Activated naive CD8-positive, alpha-beta T cell treated with anti-CD3 and anti-CD28 coated beads, Interleukin-2, amount 50 U/mL, for 24 hours (primary cell): ENCODE results near the gene TAPBP.
"Not testable (repeated sequence)": the region's sequence is repeated elsewhere in the genome, so short reads cannot be mapped to it uniquely, and the experiment has no call there.

ENCODE experiments used
- ATAC-seq: fragments of 150-1000 bp; cut with Tn5 transposase; one replicate; pipeline ENCODE4 v1.10.0; 2021
- DNase-seq: peaks from one replicate; pipeline ENCODE4 v3.0.0; 2021
- H3K27ac Mint-ChIP-seq: one replicate; pipeline ENCODE4 v1.8.0; 2021; ENCODE audit warnings: mild to moderate bottlenecking, mixed read lengths
- H3K27me3 Mint-ChIP-seq: one replicate; pipeline ENCODE4 v1.8.0; 2021; ENCODE audit warnings: mixed read lengths
- H3K36me3 Mint-ChIP-seq: one replicate; pipeline ENCODE4 v1.8.0; 2021; ENCODE audit warnings: low read depth, mixed read lengths
- H3K4me1 Mint-ChIP-seq: one replicate; pipeline ENCODE4 v1.8.0; 2021; ENCODE audit warnings: mixed read lengths
- H3K4me3 Mint-ChIP-seq: one replicate; pipeline ENCODE4 v1.8.0; 2021; ENCODE audit warnings: mild to moderate bottlenecking, moderate library complexity, mixed read lengths
- H3K9me3 Mint-ChIP-seq: one replicate; pipeline ENCODE4 v1.8.0; 2021; ENCODE audit warnings: mixed read lengths

The TAPBP gene

DNA sequence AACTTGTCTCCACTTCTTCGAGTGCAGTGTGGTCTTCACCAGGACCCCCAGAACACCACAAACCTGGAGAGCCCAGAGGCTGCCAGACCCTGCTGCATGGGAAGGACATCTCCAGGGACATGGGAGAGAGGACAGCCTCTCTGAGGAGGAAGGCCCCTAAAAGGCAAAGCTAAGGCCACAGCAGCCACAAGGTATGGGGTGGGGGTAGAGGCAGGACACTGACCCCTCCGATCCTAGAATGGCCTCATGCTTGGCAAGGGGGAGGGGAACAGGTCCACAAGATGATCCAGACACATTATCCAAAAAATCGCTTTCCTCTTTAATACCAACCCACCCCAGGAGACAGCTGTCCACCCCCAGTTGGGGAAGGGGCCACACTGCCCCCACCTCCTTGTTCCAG lies 35.1 kb downstream of the TAPBP start:
- Mint-ChIP-seq H3K36me3 (peaks cover 42% of the 10 kb centered on the region), H3K4me1 (peaks cover 41% of the 10 kb centered on the region), H3K4me3 (no peak overlapping the region), H3K9me3 (no peaks in the 10 kb centered on the region), H3K27ac (peak overlapping the region; percentile 70), H3K27me3 (no peaks in the 10 kb centered on the region)
- no peak for DNase-seq
- ATAC-seq = no peak

DNA sequence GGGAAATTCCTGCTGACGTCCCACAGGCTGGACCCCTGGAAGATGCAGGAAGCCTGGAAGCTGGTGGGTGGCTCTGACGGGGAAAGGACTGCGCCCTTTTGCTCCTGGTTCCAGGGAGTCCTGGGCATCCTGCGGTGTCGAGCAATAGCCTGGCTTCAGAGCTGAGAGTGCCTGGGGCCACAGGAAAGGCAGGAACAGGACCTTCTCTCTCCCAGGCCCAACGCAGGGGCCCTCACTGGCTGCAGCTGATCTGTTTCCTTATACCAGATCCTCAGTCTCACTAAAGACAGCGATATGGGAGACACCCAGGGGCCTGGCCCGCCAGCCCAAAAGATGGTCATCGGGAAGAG lies 35.5 kb downstream of the TAPBP start:
- ATAC-seq = no peak
- H3K4me1 Mint-ChIP-seq = peaks cover 44% of the 10 kb centered on the region
- peak overlapping the region; percentile 70 for H3K27ac Mint-ChIP-seq
- H3K27me3 Mint-ChIP-seq = no peaks in the 10 kb centered on the region
- no peak for DNase-seq
- no peaks in the 10 kb centered on the region for H3K9me3 Mint-ChIP-seq
- peaks cover 46% of the 10 kb centered on the region for H3K36me3 Mint-ChIP-seq
- no peak overlapping the region for H3K4me3 Mint-ChIP-seq

DNA sequence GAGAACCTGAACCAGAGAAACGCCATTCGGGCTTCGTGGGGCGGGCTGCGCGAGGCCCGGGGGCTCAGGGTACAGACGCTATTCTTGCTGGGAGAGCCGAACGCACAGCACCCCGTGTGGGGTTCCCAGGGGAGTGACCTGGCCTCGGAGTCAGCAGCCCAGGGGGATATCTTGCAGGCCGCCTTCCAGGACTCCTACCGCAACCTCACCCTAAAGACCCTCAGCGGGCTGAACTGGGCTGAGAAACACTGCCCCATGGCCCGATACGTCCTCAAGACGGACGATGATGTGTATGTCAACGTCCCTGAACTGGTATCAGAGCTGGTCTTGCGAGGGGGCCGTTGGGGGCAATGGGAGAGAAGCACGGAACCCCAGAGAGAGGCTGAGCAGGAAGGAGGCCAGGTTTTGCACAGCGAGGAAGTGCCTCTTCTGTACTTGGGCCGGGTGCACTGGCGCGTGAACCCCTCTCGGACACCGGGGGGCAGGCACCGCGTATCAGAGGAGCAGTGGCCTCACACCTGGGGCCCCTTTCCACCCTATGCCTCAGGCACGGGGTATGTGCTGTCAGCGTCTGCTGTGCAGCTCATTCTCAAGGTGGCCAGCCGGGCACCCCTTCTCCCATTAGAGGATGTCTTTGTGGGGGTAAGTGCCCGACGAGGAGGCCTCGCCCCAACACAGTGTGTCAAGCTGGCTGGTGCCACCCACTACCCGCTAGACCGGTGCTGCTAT lies 36.1 kb downstream of the TAPBP start:
- DNase-seq (peak; percentile 50), ATAC-seq (peak; percentile 6)
- Mint-ChIP-seq H3K4me1 (peaks cover 49% of the 10 kb centered on the region), H3K36me3 (peaks cover 49% of the 10 kb centered on the region), H3K4me3 (peak overlapping the region; percentile 80), H3K9me3 (no peaks in the 10 kb centered on the region), H3K27ac (peak overlapping the region; percentile 90), H3K27me3 (no peaks in the 10 kb centered on the region)

DNA sequence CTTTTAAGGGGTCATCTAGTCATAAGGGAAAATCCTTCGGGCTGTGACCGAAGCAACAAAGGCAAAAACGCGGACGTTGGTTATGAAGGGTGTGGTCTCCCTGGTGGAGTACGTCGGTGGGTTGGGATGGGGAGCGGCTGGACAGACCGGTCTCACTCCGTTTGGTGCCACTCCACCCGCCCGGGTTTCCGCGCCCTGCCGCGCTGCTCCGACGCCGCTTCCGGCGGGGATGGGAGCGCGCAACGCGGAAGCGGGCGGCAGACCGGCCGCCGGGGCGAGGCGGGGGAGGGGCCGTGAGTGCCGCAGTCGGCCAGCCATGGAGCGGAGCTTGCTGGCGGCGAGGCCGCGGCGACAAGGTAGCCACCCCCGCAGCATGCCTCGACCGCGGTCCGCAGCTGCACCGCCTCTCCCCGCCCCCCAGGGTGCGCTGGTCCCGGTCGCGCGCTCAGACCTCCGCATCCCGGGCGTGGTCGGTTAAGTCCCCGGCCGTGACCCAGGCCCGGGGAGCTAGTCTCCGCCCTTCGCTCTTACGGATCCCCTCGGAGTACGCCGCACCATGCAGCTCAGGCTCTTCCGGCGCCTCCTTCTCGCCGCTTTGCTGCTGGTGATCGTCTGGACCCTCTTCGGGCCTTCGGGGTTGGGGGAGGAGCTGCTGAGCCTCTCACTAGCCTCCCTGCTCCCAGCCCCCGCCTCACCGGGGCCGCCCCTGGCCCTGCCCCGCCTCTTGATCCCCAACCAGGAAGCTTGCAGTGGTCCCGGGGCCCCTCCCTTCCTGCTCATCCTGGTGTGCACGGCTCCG lies 36.8 kb downstream of the TAPBP start, which contains the start of gene B3GALT4:
Gene B3GALT4, plus strand, starts transcription at position 260 of the 799 bp plus-strand sequence. Its CDS starts 297 bp downstream, at position 557.
- Mint-ChIP-seq H3K4me1 (peaks cover 54% of the 10 kb centered on the region), H3K27me3 (no peaks in the 10 kb centered on the region), H3K9me3 (no peaks in the 10 kb centered on the region), H3K27ac (peak within 1 kb of the TSS; percentile 100), H3K4me3 (peak within 1 kb of the TSS; percentile 99), H3K36me3 (peaks cover 51% of the 10 kb centered on the region)
- peak; percentile 76 for ATAC-seq
- peak; percentile 87 for DNase-seq

GRCh38 chr6:33276581-33276863 lies 37.4 kb downstream of the TAPBP start:
- Mint-ChIP-seq H3K9me3 (no peaks in the 10 kb centered on the region), H3K4me3 (peak overlapping the region; percentile 99), H3K36me3 (peaks cover 54% of the 10 kb centered on the region), H3K4me1 (peaks cover 59% of the 10 kb centered on the region), H3K27me3 (no peaks in the 10 kb centered on the region), H3K27ac (peak overlapping the region; percentile 100)
- peak; percentile 0 for ATAC-seq
- DNase-seq = no peak

GRCh38 chr6:33275795-33276580 lies 37.9 kb downstream of the TAPBP start:
- not testable (repeated sequence) for ATAC-seq, H3K27me3 Mint-ChIP-seq, DNase-seq, H3K9me3 Mint-ChIP-seq
- Mint-ChIP-seq H3K36me3 (peaks cover 54% of the 10 kb centered on the region), H3K4me3 (peak overlapping the region; percentile 99), H3K27ac (peak overlapping the region; percentile 100), H3K4me1 (peaks cover 61% of the 10 kb centered on the region)

DNA sequence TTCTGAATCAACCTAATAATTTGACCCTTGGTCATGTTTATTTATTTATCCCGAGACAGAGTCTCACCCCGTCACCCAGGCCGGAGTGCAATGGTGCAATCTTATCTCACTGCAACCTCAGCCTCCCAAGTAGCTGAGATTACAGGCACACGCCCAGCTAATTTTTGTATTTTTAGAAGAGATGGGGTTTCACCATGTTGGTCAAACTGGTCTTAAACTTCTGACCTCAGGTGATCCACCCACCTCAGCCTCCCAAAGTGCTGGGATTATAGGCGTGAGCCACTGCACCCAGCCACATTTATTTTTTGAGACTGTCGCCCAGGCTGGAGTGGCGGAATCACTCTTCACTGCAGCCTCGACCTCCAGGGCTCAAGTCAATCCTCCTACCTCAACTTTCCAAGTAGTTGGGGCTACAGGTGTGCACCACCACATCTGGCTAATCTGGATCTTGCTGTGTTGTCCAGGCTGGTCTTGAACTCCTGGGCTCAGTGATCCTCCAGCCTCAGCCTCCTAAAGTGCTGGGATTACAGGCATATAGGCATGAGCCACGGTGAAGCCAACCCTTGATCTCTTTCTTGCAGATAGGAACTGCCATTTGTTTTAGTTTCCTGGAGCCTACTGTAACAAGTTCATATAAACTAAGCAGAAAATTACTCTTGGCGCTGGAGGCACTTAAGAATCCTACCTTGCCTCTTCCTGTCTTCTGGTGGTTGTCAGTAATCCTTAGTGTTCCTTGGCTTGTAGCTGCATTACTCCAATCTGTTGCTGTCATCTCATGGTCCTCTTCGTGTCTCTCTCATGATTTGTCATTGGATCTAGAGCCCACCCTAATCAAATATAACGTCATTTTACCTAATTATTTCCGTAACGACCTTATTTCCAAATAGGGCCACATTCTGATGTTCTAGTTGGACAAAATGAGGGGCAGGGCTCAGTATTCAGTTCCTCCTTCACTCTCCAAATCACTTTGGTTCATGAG lies 39.7 kb downstream of the TAPBP start:
- no peaks in the 10 kb centered on the region for H3K9me3 Mint-ChIP-seq
- peak overlapping the region; percentile 100 for H3K27ac Mint-ChIP-seq
- no peak for ATAC-seq
- H3K27me3 Mint-ChIP-seq = no peaks in the 10 kb centered on the region
- peaks cover 58% of the 10 kb centered on the region for H3K36me3 Mint-ChIP-seq
- DNase-seq = no peak
- H3K4me3 Mint-ChIP-seq = peak overlapping the region; percentile 99
- H3K4me1 Mint-ChIP-seq = peaks cover 75% of the 10 kb centered on the region

DNA sequence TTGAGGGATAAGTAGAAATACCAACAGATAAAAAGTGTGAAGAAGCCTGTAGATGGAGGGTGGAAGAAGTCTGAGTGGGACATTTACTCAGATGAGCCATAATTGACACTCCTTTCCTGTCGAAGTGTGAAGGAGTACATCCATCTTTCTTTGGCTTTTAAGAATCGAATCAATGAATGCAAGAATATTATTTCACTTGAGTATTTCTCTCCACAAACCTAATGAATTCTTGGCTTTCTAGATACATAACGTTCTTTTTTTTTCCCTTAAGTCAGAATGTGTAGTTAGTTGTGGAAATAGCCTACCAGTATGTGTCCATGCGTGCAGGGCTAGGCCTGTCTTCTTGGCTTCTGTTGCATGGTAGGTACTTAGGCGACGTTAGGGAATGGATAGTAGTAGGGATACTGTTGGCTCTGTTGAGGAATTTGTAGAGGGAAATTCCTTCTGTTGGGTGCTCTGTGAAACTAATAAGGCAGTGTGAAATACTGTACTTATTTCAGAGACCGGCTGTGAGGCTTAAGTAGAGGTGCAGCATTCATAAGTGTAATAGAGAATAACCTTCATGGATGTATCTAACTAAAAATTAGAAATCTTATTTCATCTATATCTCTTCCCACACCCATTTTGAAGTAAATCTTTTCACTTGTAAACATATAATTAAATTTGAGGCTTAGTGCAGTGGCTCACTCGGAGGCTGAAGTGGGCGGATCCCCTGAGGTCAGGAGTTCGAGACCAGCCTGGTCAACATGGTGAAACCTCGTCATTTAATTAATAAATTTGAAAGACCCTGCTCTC lies 40.6 kb downstream of the TAPBP start:
- Mint-ChIP-seq H3K9me3 (no peaks in the 10 kb centered on the region), H3K4me1 (peaks cover 68% of the 10 kb centered on the region), H3K4me3 (peak overlapping the region; percentile 99), H3K27ac (peak overlapping the region; percentile 100), H3K27me3 (no peaks in the 10 kb centered on the region), H3K36me3 (peaks cover 58% of the 10 kb centered on the region)
- ATAC-seq (no peak), DNase-seq (no peak)

DNA sequence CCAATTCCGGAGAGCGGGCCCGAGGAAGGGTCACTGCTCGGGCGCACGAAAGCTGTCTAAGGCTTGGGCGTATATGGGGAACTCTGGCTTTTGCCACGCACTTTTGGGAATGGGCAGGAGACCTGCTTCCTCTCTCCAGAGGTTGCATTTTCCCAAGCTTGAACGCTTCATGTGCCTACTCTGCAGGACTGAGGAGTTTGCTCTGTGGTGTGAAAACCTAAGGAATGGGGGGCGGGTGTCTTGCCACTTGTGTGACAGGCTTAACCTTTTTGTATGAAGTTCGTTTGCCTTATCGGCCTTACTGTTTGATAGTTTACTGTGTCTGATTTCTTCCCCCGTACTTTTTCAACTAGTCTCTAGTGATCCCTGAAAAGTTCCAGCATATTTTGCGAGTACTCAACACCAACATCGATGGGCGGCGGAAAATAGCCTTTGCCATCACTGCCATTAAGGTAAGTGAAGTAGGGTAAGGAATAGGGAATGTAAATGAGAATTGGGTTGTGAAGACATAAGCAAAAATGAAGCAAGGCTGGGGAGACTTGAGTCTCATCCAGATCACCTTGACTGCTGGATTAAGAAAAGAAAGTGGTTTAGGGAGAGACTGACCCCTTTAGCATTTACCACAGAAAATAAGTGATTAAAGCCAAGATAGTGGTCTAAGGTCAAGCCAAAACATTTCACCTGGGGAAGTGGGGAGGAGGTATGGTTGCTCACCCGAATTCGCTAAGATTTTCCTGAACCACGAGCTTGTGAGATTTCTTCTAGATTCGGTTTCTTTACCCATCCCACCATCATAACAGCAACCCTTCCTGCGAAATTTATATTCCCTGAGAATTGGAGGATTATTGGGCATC lies 41.4 kb downstream of the TAPBP start:
- Mint-ChIP-seq H3K9me3 (no peaks in the 10 kb centered on the region), H3K27me3 (no peaks in the 10 kb centered on the region), H3K4me3 (peak overlapping the region; percentile 99), H3K36me3 (peaks cover 62% of the 10 kb centered on the region), H3K4me1 (peaks cover 63% of the 10 kb centered on the region), H3K27ac (peak overlapping the region; percentile 100)
- DNase-seq (no peak), ATAC-seq (peak; percentile 1)

DNA sequence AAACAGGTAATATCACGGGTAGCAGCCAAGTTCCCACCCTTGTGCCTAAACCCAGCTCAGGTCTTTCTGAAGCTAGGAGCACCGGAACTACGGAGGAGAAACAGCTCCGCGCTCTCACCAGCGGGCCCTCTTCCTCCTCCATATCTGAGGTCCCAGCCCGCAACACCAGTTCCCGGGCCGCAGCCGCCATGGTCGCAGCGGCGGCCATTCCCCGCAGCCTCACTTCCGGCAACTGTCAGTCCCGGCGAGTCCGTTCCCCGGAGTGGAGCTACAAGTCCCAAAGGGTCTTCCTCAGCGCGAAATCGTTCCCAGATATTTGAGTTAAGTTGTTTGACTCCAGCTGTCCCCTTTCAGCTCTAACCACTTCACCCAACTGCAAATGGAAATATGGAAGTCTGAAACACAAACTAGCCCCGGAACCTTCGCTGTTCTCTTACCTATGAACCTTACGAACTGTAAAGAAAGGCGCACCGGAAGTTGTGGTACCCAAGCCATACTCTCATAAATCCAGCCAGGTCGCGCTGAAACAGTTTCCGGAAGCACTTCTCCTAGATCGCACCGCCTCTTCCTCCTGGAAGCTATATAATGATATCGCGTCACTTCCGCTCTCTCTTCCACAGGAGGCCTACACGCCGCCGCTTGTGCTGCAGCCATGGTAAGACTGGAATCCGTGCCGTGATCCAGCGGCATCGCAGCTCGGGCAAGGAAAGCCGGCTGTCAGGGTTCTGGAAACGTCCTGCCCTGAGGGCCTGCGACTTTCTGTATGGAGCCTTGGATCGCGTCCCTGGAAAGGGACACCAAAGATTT lies 42.2 kb downstream of the TAPBP start, which contains the start of the genes RPS18 and VPS52:
Gene RPS18, plus strand, starts transcription at position 608 of the 807 bp plus-strand sequence. Its CDS starts 45 bp downstream, at position 653.
Gene VPS52, minus strand, starts transcription at position 409 of the 807 bp plus-strand sequence. Its CDS starts 201 bp downstream, at position 208.
- DNase-seq = peak; percentile 88
- H3K27ac Mint-ChIP-seq = peak within 1 kb of the TSS; percentile 100
- peaks cover 60% of the 10 kb centered on the region for H3K4me1 Mint-ChIP-seq
- H3K27me3 Mint-ChIP-seq = no peaks in the 10 kb centered on the region
- peak; percentile 83 for ATAC-seq
- no peaks in the 10 kb centered on the region for H3K9me3 Mint-ChIP-seq
- H3K4me3 Mint-ChIP-seq = peak within 1 kb of the TSS; percentile 99
- peaks cover 68% of the 10 kb centered on the region for H3K36me3 Mint-ChIP-seq

DNA sequence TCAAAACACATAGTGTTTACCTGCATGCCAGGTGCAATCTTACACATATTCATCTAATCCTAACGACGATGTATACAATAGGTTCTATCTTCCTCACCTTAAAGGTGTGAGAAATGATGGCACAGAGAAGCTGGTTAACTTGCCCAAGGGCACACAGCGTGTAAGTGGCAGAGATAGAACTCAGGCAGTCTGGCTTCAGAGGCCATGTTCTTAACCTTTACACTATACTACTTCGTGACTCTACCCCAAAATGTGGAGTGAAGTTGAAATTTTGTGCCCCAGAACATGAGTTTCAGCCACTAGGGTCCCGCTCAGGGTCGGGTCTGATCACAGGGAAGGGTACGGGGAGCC lies 42.8 kb downstream of the TAPBP start:
- peak overlapping the region; percentile 100 for H3K27ac Mint-ChIP-seq
- H3K36me3 Mint-ChIP-seq = peaks cover 68% of the 10 kb centered on the region
- H3K27me3 Mint-ChIP-seq = no peaks in the 10 kb centered on the region
- ATAC-seq = no peak
- H3K4me3 Mint-ChIP-seq = peak overlapping the region; percentile 99
- H3K9me3 Mint-ChIP-seq = no peaks in the 10 kb centered on the region
- H3K4me1 Mint-ChIP-seq = peaks cover 54% of the 10 kb centered on the region
- no peak for DNase-seq

- DNase-seq = no peak
- H3K4me1 Mint-ChIP-seq = no peaks in the 10 kb centered on the region
- H3K36me3 Mint-ChIP-seq = peaks cover 58% of the 10 kb centered on the region
- H3K4me3 Mint-ChIP-seq = no peak overlapping the region
- no peaks in the 10 kb centered on the region for H3K27me3 Mint-ChIP-seq
- no peaks in the 10 kb centered on the region for H3K9me3 Mint-ChIP-seq
- H3K27ac Mint-ChIP-seq = no peak overlapping the region
- ATAC-seq = peak; percentile 26
Measured at GRCh38 chr6:33264015-33264414, 49.9 kb downstream of the TAPBP start.
